ENCODE measurements around the gene ANKMY1.

Gene ANKMY1

DNA sequence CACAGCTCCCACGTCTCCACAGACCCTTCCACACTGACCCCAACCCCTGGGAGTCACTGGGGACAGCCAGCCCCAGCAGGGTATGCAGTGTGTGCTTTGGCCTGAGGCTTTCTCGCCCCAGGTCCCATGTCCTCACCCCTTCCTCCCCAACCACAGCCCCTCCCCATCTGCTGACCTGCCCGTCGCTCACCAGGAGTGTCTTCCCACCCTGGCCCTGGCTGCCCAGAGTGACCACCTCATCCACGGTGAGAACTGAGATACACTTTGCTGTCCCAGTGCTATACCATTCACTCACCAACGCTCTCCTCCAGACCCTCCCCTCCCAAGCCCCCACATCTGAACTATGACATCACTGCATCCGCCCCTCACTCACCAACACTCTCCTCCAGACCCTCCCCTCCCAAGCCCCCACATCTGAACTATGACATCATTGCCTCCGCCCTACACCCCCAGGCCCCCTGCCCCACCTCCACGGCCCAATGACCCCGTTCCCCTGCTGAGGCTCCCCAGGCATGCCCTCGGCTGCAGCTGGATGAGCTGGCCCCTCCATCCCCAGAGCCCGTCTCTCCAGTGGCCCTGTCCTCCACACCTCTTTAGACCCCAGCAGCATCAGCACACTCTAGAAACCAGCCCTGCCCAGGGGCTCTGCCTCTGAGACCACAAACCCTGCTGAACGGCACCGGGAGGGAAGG, 55.2 kb downstream of the ANKMY1 start:
- DNase-seq: no peak

DNA sequence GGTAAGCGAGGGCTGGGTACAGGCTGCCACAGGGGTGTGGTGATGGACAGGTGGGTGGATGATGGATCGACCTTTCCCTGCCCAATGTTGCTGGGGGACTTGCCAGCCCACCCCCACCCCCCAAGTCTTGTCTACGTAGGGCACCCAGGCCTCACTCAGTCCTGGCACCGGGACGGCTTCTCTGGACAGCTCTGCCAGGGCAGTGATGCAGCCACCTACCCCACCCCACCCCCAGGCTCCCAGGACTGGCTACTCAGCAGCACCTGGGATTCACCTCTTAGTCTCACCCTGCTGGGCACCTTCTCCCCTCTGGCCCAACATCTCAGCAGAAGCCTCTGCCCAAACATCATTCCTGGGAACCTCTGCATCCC, 55.7 kb downstream of the ANKMY1 start:
- no peak for DNase-seq

DNA sequence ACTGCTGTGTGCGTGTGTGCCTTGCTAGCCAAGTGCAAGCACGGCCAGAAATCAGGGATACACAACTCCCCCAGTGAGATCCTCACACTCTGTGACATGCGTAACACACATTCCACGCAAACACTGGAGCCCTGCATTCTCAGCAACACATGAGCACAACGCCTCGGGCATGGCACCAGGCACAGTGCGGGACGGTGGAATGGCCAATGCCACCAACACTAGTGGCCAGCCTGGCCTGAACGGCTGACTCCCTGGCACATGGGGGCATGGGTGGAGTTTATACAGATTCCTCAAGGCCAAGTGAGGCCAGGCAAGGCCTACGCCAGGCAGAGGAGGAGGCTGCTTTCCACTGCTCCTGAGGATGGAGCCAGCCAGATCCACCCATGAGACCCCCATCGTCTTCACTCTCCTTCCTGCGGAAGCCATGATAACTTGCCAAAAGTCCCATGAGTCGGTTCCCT, 56.2 kb downstream of the ANKMY1 start:
- no peak for DNase-seq

DNA sequence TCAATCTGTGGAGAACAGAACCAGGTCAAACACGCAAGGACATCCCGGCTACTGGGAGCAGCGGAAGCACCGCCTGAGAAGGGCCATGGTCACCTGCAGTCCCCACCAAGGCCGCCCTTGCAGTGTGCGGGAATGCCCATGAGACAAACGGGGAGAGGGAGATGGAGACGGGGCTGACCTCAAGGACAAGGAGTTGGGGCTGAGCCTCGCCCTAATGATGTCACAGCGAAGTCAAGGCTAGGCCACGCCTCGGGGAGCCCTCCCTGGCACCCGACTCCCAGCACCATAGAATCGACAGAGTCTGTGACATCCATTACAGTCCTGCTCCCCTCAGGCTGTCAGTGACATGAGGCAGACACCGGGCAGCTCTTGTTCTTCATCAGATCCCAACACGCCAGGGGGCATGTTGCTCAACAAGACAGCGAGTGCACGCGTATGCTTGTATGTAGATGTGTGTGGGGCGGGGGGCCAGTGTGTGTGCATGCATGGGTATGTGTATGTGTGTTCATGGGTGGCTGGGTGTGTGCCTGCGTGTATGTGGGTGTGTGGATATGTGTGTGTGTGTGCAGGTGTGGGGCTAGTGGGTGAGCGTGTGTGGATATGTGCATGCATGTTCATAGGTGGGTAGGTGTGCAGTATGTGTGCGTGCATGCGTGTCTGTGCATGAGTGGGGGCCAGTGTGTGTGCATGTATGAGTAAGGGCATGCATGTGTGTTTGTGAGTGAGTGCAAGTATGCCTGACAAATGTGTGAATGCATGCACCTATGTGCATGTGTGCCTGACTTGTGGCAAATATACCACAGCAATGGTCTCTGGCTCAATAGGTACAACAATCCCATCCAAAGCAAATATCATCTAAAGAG, 57.0 kb downstream of the ANKMY1 start:
- DNase-seq: no peak

DNA sequence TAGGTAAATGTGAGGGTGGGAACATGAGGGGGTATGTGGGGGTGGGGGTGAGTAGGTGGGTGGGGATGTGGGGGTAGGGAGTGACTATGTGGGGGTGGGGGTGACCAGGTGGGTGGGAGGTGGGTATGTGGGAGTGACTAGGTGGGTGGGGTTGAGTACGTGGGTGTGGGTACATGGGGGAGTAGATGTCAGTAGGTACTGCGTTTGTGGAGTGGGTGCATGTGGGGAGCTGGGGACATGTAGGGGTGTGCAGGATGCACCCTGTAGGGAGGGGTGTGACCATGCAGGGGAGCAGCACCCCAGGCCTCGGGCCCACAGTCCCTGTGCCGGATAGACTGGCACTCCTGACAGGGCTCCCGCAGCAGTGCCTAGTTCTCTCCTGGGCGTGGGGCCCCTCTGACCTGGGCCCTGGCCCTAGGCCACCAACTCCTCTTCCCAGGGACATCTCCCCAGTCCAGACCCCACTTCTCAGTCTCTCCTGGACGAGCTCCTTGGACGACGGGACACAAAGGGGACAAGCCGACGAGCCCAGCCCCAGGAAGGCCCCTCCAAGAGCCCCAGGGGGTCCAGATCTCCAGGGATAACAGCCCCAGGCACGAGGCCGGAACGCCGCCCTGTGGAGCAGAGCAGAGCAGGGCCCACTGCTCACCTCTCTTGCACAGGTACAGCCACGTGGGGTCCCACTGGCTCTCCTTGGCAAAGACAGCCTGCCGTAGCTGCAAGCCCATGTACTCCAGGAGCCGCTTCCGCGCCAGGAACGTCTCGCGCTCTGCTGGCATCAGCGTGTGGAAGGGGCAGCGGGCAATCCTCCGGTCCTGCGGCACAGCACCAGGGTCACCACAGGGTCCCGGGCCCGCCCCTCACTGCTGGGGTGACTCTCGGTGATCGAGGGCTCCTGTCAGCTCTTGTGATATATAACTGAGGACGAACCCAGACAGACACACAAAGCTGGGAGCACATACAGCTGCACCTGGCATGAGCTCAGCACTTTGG, 58.2 kb downstream of the ANKMY1 start:
- DNase-seq: no peak

DNA sequence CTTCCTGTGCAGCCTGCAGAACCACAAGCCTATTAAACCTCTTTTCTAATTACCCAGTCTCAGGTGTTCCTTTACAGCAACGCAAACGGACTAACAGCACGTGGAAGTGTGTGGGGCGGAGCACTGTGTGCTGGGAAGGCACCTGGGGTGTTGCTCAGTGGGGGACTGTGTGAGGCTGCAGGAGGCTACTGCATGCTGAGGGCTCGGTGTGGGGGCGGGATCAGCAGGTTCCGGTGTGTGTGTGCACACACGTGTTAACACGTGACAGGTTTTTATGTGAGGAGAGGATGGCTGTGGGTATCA, 58.9 kb downstream of the ANKMY1 start:
- DNase-seq: no peak

DNA sequence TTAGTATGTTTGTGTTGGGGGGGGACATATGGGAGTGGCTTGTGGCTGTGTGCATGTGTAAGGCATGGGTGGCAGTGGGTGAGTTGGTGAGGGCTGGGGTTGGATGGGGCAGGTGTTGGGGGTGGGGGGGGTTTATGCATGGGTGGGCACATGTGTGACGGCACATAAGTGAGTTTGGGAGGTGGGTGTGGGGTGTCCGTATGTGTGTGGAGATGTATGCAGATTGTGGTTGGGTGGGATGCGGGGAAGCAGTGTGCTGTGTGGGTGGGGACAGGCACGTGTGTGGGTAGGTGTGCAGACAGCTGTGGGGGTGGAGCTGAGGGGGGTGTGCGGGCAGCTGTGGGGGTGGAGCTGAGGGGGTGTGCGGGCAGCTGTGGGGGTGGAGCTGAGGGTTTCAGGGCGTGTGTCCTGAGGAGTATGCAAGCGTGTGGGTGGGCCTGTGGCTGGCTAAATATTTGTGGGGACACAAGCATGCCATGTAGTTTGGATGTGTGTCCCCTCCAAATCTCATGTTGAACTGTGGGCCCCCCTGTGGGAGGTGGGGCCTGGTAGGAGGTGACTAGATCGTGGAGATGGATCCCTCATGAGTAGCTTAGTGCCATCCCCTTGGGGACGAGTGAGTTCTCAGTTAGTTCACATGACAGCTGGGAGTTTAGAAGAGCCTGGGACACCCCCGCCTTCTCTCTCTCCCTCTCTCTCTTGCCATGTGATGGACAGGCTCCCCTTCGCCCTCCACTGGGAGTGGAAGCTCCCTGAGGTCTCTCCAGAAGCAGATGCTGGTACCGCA, 59.4 kb downstream of the ANKMY1 start:
- no peak for DNase-seq

DNA sequence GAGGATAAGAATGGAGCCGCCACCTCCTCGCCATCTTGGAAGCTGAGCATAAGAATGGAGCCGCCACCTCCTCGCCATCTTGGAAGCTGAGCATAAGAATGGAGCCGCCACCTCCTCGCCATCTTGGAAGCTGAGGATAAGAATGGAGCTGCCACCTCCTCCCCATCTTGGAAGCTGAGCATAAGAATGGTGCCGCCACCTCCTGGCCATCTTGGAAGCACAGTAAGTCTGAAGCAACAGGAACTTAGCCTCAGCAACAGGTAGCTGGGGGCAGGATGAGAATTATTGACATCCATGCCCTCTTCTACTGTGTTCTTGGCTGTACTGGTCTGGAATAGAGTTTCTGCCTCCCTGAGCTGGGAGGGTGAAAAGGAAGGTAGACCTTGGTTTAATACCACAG, 60.7 kb downstream of the ANKMY1 start:
- peak; percentile 18 for DNase-seq

DNA sequence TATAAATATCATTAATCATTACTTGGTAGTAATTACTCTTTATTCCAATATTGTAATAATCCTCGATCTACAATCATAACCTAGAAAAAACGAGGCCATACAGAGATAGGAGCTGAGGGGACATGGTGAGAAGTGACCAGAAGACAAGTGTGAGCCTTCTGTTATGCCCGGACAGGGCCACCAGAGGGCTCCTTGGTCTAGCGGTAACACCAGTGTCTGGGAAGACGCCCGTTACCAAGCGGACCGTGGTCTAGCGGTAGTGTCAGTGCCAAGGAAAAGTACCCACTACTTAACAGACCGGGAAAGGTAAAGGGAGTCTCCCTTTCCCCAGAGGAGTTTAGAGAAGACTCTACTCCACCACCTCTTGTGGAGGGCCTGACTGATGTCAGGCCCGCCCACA, 62.8 kb downstream of the ANKMY1 start:
- peak; percentile 12 for DNase-seq

DNA sequence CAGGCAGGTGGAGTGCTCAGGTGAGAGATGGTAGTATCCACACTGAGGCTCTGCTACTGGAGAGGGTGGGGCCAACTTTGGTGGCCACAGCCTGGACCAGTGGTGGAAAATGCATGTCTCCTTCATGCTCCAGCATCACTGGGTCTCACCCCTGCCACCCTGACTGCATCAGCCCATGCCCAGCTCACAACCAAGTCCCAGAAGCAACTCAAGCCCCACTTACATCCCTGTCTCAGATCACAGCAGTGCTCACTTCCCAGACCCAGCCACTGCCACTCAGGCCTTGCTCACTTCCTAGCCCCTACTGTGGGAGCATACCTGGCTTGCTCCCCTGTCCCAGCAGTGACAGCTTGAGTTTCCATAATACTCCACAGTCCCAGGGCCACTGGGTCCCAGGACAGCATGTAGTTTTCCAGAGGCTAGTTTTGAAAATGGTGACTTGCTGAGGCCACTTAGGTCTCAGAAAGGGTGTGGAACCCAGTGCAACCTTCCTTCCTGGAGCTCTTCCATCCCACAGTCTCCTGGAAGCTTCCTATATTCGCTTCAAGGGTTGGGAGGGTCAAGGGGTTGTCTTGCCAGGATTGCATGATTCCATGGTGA, 63.5 kb downstream of the ANKMY1 start:
- DNase-seq: no peak

DNA sequence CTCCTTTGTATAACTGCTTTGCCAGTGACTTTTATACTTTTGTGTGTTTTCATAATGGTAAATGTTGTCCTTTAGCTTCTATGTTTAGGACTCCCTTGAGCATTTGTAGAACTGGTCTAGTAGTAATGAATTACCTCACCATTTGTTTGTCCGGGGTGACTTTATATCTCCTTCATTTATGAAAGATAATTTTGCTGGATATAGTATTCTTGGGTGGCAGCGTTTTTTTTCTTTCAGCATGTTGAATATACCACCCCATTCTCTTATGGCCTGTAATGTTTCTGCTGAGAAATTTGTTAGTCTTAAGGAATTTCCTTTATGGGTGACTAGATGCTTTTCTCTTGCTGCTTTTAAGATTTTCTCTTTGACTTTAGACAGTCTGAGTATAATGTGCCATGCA, 66.3 kb downstream of the ANKMY1 start:
- no peak for DNase-seq

DNA sequence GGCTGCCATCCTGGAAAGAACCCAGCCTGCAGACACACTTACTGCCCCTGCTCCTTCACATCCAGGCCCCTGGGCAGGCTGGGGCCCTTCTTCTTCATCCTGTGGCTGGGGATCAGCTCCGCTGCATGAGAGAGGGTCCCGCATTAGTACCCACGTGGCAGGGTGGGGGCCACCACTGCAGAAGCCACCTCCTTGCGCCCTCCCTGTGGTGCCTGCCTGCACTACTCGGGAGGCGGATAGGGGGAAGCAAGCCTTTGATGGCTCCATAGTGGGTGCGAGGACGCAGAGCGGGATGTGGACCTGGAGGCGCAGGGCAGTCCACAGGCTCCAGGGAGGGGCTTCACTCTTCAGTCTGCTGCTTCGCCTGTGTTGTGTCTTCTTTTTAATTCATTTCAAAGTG, 75.6 kb downstream of the ANKMY1 start:
- DNase-seq: no peak

DNA sequence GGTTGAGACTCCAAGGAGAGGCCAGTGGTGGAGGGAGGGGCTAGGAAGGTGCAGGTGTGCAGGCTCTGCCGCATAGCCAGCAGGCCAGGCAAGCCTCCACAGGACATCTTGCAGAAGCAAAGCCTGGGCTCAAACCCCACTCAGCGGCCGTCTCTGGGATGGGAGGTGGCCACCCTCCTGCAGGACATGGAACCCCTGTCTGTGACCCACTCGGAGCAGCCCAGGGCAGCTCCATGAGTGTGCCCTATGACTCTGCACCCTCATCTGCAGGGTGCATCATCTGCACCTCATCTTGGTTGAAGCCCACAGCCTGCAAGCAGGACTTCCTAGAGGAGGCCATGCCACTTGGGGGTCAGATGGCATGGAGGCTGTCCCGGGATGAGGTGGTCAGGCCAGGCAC, 76.1 kb downstream of the ANKMY1 start:
- no peak for DNase-seq

DNA sequence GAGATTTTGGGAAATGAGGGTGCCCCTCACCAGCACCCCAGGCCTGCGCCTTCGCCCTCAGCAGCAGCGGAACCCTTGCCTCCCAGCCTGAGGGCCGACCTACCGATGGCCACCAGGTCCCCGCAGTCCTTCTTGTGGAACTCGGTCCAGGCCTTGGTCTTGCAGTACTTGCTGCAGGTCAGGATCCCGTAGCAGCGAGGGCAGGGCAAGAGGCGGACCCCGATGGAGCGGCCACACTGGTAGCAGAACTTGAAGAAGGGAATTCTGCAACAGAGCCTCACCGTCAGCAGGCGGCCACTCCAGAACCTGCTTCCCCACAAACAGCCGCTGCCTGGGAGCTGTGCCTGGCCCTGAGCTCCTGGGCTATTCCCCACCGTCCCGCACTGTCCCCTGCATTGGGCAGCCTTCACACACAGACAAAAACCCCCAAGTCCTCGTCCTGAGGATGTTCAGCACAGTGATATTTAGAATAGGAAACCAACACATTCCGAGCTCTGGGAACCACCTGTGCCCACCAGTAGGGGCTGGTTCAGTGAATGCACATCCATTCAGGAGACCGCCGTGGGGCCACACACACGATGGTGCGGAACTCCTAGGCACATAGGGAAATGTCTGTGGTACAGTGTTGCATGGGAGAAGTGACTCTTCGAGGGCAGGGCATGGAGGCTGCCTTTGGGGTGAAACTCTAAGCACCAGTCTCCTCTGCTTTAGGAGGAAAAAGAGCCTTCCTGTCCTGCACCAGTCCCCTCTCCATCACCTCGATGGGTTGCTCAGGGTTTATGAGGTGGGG, 76.8 kb downstream of the ANKMY1 start:
- no peak for DNase-seq

DNA sequence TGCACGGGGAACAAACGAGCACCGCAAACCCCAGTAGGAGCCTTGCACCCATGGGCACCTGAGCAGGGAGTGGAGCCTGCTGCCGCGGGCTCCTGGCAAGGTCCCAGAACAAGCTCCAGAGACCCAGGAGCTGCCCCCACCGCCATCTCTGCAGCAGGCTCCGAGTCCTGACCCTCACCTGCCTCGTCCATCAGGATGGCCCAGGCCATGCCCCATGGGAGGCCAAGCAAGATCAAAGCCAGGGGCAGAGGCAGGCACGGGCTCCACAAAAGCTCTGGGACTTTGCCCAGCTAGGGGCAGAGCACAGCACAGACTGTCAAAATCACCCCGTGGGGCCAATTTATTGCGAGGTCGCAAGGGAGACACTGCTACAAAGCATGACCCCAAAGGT, 78.7 kb downstream of the ANKMY1 start:
- DNase-seq: no peak

DNA sequence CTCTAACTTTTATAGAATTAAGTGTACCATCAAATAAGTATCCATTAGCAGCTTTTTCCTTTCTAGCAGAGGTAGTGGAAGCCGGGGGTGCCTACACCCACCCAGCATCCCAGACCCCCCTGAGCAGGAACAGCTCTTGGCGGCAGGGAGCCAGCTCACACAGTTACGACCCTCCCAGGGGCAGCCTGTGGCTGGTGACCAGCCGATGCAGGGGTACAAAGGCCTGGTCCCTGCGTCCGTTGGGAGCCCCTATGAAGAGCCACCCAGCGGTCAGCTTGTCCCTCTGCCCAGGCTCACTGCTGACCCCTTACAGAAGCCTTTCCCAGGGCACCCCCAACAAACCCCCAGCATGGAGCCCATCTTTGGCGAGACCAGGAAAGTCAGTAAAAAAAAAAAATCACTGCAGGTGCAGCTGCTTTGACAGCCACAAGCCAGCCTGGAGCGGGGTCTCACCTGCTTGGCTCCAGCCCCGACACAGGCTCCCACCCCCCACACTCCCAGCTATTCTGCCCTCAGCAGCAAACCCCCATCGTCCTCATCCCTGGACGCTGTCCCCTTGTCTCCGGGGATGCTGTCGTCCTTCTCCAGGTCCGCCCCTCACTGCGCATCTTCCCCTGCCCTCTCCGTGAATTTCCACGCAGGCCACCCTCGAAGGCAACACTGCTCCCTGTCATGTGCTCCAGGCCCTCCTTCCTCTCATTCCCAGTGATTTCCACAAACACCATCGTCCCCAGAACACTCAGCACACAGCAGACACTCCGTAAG, 79.3 kb downstream of the ANKMY1 start:
- DNase-seq: no peak

DNA sequence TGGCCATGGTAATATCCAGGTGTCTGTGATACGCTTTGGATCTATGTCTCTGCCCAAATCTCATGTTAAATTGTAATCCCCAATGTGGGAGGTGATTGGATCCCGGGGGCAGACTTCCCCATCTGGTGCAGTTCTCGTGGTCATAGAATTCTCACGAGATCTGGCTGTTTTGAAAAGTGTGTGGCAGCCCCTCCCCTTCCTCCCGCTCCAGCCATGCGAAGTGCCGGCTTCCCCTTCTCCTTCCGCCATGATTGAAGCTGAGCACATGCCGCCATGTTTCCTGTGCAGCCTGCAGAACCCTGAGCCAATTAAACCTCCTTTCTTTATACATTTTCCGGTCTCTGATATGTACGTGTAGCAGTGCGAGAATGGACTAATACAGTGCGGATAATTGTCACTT, 79.9 kb downstream of the ANKMY1 start:
- no peak for DNase-seq

DNA sequence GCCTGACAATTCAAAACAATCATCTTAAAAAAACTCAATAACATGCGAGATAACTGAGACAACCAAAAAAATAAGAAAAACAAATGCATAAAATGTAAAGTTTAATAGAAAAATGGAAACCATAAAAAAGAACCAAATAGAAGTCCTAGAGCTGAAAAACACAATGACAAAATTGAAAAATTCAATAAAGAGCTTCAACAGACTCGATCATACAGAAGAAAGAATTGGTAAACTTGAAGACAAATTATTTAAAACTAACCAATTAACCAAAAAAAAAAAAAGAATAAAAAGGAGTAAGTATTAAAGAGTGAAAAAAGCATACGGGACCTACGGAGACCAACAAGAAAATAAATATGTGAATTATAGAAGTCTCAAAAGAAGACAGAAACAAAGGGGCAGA, 84.6 kb downstream of the ANKMY1 start:
- no peak for DNase-seq

DNA sequence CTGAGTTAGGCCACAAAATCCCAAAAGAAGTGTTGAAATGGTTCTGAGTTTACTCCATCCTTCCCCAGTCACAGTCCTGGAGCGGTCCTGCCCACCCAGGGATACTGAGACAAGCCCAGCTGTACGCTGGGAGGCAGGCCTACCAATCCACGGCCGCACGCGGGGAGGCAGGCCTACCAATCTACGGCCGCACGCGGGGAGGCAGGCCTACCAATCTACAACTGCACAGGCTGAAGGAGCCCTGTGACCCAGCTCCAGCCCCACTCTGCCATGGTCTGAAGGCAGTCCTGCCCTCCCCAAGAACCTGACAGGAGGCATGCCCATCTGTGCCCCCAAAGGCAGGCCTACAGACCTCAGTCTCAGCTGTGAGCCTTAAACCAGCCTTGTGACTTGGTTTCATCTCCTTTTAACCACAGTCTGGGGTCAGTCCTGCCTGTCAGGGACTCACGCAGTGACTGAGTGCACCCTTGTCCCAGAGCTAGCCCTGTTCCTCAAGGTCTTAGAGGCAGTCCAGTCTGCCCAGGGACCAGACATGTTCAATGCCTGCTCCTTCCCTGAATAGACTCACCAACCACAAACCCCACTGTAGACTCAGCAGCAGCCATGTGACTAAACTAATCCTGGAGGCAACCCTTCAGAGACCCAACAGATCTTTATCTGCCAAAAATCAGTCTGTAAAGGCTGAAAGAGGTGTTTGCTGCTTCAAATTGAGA, 85.6 kb downstream of the ANKMY1 start:
- no peak for DNase-seq

DNA sequence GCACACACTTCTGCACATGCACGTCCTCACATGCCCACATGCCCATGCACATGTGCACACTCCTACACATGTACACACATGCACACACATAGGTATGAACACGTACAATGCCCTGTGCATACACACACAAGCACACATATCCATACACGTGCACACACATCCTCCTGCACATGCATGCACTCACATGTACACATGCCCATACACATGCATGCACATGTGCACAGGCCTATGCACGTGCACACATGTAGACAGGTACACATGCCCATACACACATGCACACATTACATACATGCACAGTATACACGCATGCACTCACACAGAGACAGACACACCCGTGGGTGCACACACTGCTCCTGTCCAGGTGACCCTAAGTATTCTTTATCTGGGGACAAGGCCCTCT, 88.0 kb downstream of the ANKMY1 start:
- no peak for DNase-seq
